A673 (cell line): ENCODE results near the gene SPATA9. TPM values are rescaled to one million over a fixed set of nuclear protein-coding genes. Genes with fewer than 3 reads are reported as not detected.

ENCODE experiments used
- BruUV-seq: library from RNA; stranded (reverse); fragments of 400-500 nt; replicated peaks from 2 replicates; lab custom pipeline; 2021; lab: Mats Ljungman, UMichigan
- CTCF ChIA-PET: fragments of 300-600 bp; sonication (Branson Sonifier 250); formaldehyde crosslinking; loops from one replicate; lab custom pipeline; 2022; ENCODE audit warnings: antibody characterized with exemption; lab: Charles Lee
- POLR2A ChIA-PET: fragments of 300-600 bp; sonication (Branson Sonifier 250); formaldehyde crosslinking; loops from one replicate; lab custom pipeline; 2022; ENCODE audit warnings: antibody characterized with exemption; ENCODE audit not compliant: low non-redundant PET; lab: Charles Lee
- DNase-seq: peaks from one replicate; pipeline ENCODE4 v3.0.0-alpha.2; 2015; ENCODE audit warnings: low spot score
- H3K27ac ChIP-seq: fragments of 200-600 bp; sonication (generic); 2 replicates; pipeline ENCODE4 v1.5.1; 2016; ENCODE audit warnings: mixed run types, low read depth, mild to moderate bottlenecking, mixed read lengths, antibody characterized with exemption, low read length; ENCODE audit not compliant: poor library complexity, severe bottlenecking
- H3K27me3 ChIP-seq: fragments of 200-600 bp; sonication (generic); replicated peaks from 2 replicates; pipeline ENCODE4 v1.6.1; 2017; ENCODE audit warnings: mixed run types, low read depth, mild to moderate bottlenecking, mixed read lengths, antibody characterized with exemption, low read length; ENCODE audit not compliant: insufficient read depth, poor library complexity
- H3K36me3 ChIP-seq: fragments of 200-600 bp; sonication (generic); 2 replicates; pipeline ENCODE4 v1.6.1; 2016; ENCODE audit warnings: mixed run types, mild to moderate bottlenecking, mixed read lengths, antibody characterized with exemption, low read length; ENCODE audit not compliant: insufficient read depth, poor library complexity, severe bottlenecking
- H3K4me1 ChIP-seq: fragments of 200-600 bp; sonication (generic); 2 replicates; pipeline ENCODE4 v1.6.1; 2017; ENCODE audit warnings: mixed run types, mild to moderate bottlenecking, mixed read lengths, antibody characterized with exemption, low read length; ENCODE audit not compliant: insufficient read depth, poor library complexity, severe bottlenecking
- H3K4me3 ChIP-seq: fragments of 200-600 bp; sonication (generic); 2 replicates; pipeline ENCODE4 v1.5.1; 2016; ENCODE audit warnings: low read depth, mixed run types, mild to moderate bottlenecking, mixed read lengths, low read length; ENCODE audit not compliant: poor library complexity, severe bottlenecking
- H3K9me3 ChIP-seq: fragments of 200-600 bp; sonication (generic); 2 replicates; pipeline ENCODE4 v1.6.1; 2016; ENCODE audit warnings: mixed run types, low read depth, mild to moderate bottlenecking, mixed read lengths, antibody characterized with exemption, low read length; ENCODE audit not compliant: poor library complexity, severe bottlenecking
- EZH2 ChIP-seq: fragments of 200-600 bp; sonication (generic); IDR thresholded peaks from 2 replicates; pipeline ENCODE4 v1.6.1; 2017; ENCODE audit warnings: borderline replicate concordance, low read depth, mild to moderate bottlenecking, mixed read lengths, antibody characterized with exemption, low read length; ENCODE audit not compliant: poor library complexity, severe bottlenecking
- intact Hi-C: fragments of 100-400 bp; cut with micrococcal nuclease; formaldehyde crosslinking; loops from one replicate; pipeline ENCODE4 v1.10.0; 2022; ENCODE audit not compliant: unreplicated experiment
- total RNA-seq: library from RNA; stranded (reverse); gene quantifications from 2 replicates; pipeline ENCODE4 v1.2.3, GENCODE V29; 2021
- TF ChIP-seq, protein P1 (sequence below): fragments of 300-800, 200-600 bp; sonication (generic); conservative IDR thresholded peaks from 2 replicates; pipeline ENCODE4 v1.5.1; 2017; ENCODE audit warnings: low read depth, mild to moderate bottlenecking, antibody characterized with exemption, low read length, moderate library complexity, mixed read lengths

SPATA9 gene
- total RNA-seq, 1 experiment from 2014 or later = not detected

DNA sequence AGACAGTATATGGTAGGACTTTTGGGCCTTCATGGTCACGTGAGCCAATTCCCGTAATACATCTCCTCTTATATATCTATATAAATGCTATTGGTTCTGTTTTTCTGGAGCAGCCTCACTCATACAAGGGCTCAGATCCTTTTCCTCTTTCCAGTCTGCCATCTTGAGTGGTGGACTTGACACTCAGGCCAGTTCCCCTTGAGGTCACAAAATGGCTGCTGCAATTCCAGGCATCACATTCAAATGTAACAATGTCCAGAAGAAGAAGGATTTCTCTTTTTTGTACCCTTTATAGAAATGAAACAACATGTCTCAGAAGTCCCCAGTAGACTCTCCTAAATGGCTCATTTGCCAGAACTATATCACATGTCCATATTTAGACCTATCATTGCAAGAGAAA, 58.4 kb downstream of the SPATA9 start:
- Histone ChIP-seq H3K36me3 (no peaks in the 10 kb centered on the region), H3K27me3 (peaks cover 16% of the 10 kb centered on the region), H3K27ac (no peak overlapping the region), H3K4me3 (no peak overlapping the region), H3K9me3 (no peaks in the 10 kb centered on the region), H3K4me1 (no peaks in the 10 kb centered on the region)
- BruUV-seq = no TSS peak
- CTCF ChIA-PET = no interaction called here
- DNase-seq = no peak
- POLR2A ChIA-PET = no interaction called here
- TF ChIP-seq, protein P1, sequence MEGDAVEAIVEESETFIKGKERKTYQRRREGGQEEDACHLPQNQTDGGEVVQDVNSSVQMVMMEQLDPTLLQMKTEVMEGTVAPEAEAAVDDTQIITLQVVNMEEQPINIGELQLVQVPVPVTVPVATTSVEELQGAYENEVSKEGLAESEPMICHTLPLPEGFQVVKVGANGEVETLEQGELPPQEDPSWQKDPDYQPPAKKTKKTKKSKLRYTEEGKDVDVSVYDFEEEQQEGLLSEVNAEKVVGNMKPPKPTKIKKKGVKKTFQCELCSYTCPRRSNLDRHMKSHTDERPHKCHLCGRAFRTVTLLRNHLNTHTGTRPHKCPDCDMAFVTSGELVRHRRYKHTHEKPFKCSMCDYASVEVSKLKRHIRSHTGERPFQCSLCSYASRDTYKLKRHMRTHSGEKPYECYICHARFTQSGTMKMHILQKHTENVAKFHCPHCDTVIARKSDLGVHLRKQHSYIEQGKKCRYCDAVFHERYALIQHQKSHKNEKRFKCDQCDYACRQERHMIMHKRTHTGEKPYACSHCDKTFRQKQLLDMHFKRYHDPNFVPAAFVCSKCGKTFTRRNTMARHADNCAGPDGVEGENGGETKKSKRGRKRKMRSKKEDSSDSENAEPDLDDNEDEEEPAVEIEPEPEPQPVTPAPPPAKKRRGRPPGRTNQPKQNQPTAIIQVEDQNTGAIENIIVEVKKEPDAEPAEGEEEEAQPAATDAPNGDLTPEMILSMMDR = no peak
- TF ChIP-seq EZH2 = no peak
- intact Hi-C loops = no loop called here

DNA sequence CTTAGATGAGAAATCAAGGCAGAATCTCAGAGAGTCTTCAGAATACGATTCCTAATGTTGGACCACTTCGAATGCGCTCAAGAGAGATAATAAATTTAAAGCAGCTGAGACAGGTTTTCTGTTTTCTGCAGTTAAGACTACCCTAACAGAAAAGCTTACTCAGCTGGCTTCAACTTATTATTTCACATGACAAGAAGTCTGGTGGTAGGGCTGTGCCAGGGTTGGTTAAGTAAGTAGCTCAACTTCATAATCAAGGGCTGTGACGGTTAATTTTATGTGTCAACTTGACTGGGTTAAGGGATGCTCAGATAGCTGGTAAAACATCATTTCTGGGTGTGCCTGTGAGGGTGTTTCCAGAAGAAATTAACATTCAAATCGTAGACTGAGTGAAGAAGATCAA, 59.1 kb downstream of the SPATA9 start:
- H3K9me3 ChIP-seq = no peaks in the 10 kb centered on the region
- intact Hi-C loops = no loop called here
- TF ChIP-seq, protein P1 = no peak
- no peak for TF ChIP-seq EZH2
- peaks cover 16% of the 10 kb centered on the region for H3K27me3 ChIP-seq
- no peak for DNase-seq
- no peaks in the 10 kb centered on the region for H3K36me3 ChIP-seq
- H3K27ac ChIP-seq = no peak overlapping the region
- no TSS peak for BruUV-seq
- H3K4me3 ChIP-seq = no peak overlapping the region
- CTCF ChIA-PET = no interaction called here
- POLR2A ChIA-PET = interaction anchor here (0.6 kb wide), 1 partner anchor 25 kb away, joined by 3 read pairs; no protein-coding TSS in a partner anchor
- no peaks in the 10 kb centered on the region for H3K4me1 ChIP-seq

GRCh38 chr5:95621839-95622629, 60.8 kb downstream of the SPATA9 start:
- Histone ChIP-seq H3K4me1 (no peaks in the 10 kb centered on the region), H3K4me3 (no peak overlapping the region), H3K9me3 (no peaks in the 10 kb centered on the region), H3K36me3 (no peaks in the 10 kb centered on the region), H3K27ac (no peak overlapping the region), H3K27me3 (peaks cover 16% of the 10 kb centered on the region)
- intact Hi-C loops = no loop called here
- BruUV-seq = no TSS peak
- ChIA-PET CTCF (no interaction called here), POLR2A (no interaction called here)
- no peak for DNase-seq
- TF ChIP-seq EZH2 = no peak
- TF ChIP-seq, protein P1 = no peak
